Activated T-cell treated with anti-CD3 and anti-CD28 coated beads, Interleukin-2, amount 50 U/mL, for 1 hour (primary cell): ENCODE data around the gene TENT5A.

ENCODE experiments used
- DNase-seq: peaks from one replicate; pipeline ENCODE4 v3.0.0-alpha.2; 2020

TENT5A gene

GRCh38 chr6:81700414-81700813, 52.1 kb downstream of the TENT5A start:
- DNase-seq, result no peak

GRCh38 chr6:81697559-81697958, 54.9 kb downstream of the TENT5A start:
- DNase-seq, result no peak

GRCh38 chr6:81696524-81696923, 56.0 kb downstream of the TENT5A start:
- no peak for DNase-seq
